Memory B cell (primary cell): ENCODE measurements around the gene MLLT3.

Experiments used
- ATAC-seq: fragments of 150-1000 bp; cut with Tn5 transposase; 2 replicates; pipeline ENCODE4 v1.10.0; 2021; ENCODE audit warnings: low read depth, mild to moderate bottlenecking, moderate library complexity
- DNase-seq, 2 donors: peaks; one replicate each; pipeline ENCODE4 v3.0.0; 2022; ENCODE audit warnings: low spot score in 2 of 2
- H3K27ac Mint-ChIP-seq: one replicate; pipeline ENCODE4 v1.8.0; 2022; ENCODE audit warnings: mild to moderate bottlenecking, moderate library complexity, mixed read lengths
- H3K27me3 Mint-ChIP-seq: one replicate; pipeline ENCODE4 v1.8.0; 2022; ENCODE audit warnings: mixed read lengths
- H3K36me3 Mint-ChIP-seq: one replicate; pipeline ENCODE4 v1.8.0; 2022; ENCODE audit warnings: mild to moderate bottlenecking, mixed read lengths
- H3K4me1 Mint-ChIP-seq: one replicate; pipeline ENCODE4 v1.8.0; 2022; ENCODE audit warnings: mixed read lengths
- H3K4me3 Mint-ChIP-seq: one replicate; pipeline ENCODE4 v1.8.0; 2022; ENCODE audit warnings: mild to moderate bottlenecking, moderate library complexity, mixed read lengths
- H3K9me3 Mint-ChIP-seq: one replicate; pipeline ENCODE4 v1.8.0; 2022; ENCODE audit warnings: mixed read lengths

The MLLT3 gene

DNA sequence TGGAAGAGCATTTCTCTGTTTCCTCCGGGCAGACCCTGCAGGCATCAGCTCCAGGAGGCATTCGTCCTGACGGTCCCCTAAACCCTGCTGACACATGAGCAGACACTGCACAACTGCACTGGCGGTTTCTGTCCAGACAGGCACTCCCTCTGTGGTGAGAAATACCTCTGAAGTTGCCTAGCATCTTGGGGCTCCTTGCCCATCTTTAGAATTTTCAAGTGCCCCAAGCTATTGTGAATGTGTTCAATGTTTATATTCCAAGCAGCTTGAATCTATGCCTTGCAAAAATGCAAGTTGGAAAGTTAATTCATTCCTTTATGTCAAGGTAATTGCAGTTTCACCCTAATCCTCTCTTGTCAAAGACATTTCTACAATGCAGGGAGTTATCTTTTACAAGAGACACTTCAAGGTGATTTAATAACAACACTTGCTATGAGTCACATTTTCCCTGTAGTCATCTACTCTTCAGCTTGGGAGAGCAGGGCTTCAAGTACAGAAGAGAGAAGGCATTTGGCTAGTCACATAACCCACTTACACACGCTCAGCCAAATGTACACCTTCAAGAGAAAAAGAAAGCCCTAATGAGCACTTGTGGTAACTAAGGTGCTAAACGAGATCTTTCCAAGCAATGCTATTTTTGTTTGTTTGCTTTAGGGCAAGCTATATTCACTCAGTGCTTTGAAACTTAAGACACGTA, 302.5 kb downstream of the MLLT3 start:
- ATAC-seq: no peak
- H3K4me3 Mint-ChIP-seq: no peak overlapping the region
- no peaks in the 10 kb centered on the region for H3K27me3 Mint-ChIP-seq
- no peaks in the 10 kb centered on the region for H3K4me1 Mint-ChIP-seq
- no peaks in the 10 kb centered on the region for H3K36me3 Mint-ChIP-seq
- DNase-seq: no peak
- no peak overlapping the region for H3K27ac Mint-ChIP-seq
- H3K9me3 Mint-ChIP-seq: no peaks in the 10 kb centered on the region

DNA sequence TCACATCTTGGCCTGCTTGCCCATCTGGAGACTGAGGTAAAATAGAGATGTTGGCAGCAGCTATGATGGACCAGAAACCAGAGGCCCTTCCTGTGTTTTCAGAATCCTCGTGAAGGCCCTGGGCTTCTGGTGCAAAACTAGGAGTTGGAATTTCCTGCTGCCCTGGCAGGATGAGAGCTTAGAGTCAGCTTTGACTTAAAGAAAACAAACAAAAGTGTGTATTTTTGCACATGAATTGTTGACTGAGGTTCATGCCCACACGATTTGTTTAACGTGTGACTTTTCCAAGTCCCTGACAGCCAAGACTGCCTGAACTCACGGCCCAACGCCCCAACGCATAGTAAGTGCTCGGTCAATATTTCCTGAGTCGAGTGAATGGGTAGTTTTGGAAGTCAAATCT, 303.1 kb downstream of the MLLT3 start:
- H3K27ac Mint-ChIP-seq: no peak overlapping the region
- DNase-seq: no peak
- H3K4me1 Mint-ChIP-seq: no peaks in the 10 kb centered on the region
- no peaks in the 10 kb centered on the region for H3K27me3 Mint-ChIP-seq
- H3K9me3 Mint-ChIP-seq: no peaks in the 10 kb centered on the region
- no peak overlapping the region for H3K4me3 Mint-ChIP-seq
- no peaks in the 10 kb centered on the region for H3K36me3 Mint-ChIP-seq
- ATAC-seq: no peak

DNA sequence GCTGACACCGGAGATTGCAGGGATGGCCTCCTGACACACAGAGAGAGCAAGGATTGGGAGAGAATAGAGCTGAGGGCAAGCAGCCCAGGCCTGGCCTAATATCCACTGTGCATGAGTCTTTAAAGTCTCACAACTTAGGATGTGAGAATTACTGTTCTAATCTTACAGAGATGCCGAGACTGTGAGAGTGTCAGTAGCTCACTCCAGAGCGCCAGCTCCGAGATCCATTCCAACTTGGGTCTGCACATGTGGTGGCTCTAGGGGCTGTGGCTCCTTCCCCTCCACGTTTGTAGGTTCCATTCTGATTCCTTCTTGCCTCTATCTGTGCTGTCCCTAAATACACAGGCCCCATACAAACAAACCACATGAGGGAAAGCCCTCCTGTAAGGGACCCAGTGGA, 304.6 kb downstream of the MLLT3 start:
- no peaks in the 10 kb centered on the region for H3K4me1 Mint-ChIP-seq
- no peak for ATAC-seq
- no peaks in the 10 kb centered on the region for H3K9me3 Mint-ChIP-seq
- H3K27me3 Mint-ChIP-seq: peaks cover 1% of the 10 kb centered on the region
- no peak for DNase-seq
- no peak overlapping the region for H3K4me3 Mint-ChIP-seq
- no peak overlapping the region for H3K27ac Mint-ChIP-seq
- H3K36me3 Mint-ChIP-seq: no peaks in the 10 kb centered on the region

DNA sequence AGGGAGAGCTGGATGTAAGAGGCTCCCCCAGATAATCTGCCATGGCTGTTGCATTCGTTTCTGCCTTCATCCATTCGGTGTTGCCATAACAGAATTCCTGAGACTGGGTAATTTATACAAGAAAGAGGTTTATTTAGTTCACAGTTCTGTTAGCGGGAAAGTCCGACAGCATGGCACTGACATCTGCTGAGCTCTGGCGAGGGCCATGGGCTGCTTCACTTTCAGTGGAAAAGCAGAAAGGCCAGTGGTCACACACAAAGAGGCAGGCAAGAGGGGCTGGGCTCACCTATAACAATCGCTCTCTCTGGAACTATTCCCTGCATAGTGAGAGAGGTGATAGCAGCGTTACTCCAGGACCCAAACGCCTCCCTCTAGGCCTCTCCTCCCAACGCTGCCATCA, 305.9 kb downstream of the MLLT3 start:
- no peaks in the 10 kb centered on the region for H3K4me1 Mint-ChIP-seq

DNA sequence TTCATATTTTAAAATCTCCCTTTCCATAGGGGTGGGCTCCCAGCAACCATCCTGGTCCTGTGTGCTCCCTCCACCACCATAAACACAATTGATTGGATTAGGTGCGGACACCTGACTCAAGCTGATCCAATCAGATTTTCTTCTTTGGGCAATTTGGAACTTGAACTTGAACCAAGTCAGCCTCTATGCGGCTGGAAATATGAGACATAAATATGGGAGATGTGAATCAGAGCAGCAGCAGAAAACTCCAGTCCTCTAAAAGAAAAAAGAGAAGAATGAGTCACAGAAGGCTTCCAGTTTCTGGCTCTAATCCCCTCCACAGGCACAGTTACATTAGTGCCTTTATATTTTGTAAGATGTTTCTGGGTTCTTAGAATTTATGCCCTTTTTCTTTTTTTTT, 306.6 kb downstream of the MLLT3 start:
- no peaks in the 10 kb centered on the region for H3K9me3 Mint-ChIP-seq
- H3K27ac Mint-ChIP-seq: no peak overlapping the region
- ATAC-seq: no peak
- H3K4me1 Mint-ChIP-seq: no peaks in the 10 kb centered on the region
- H3K36me3 Mint-ChIP-seq: no peaks in the 10 kb centered on the region
- peaks cover 3% of the 10 kb centered on the region for H3K27me3 Mint-ChIP-seq
- DNase-seq: no peak
- no peak overlapping the region for H3K4me3 Mint-ChIP-seq

More for the DNA sequence above, 305.9 kb downstream of the MLLT3 start:
- Mint-ChIP-seq H3K9me3 (no peaks in the 10 kb centered on the region), H3K36me3 (no peaks in the 10 kb centered on the region), H3K27me3 (peaks cover 3% of the 10 kb centered on the region), H3K4me3 (no peak overlapping the region), H3K27ac (no peak overlapping the region)
- ATAC-seq: no peak
- DNase-seq: no peak

DNA sequence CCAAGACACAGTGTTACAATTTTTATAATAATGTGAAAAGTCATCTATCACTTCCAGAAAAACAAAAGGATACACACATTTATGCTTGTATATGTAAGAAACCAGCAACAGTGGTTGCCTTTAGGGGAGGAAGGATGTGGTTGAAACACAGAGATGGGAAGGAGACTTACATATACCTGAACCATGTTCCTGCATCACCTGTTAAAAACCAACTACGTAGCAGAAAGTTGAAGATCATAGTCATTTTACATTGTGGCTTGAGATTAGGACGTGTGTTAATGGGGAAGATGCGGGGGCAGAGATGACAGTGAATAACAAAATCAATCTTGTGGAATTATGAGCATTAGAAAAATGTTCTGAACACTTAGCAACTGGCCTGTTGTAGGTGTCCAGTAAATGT, 307.3 kb downstream of the MLLT3 start:
- ATAC-seq: no peak
- Mint-ChIP-seq H3K4me3 (no peak overlapping the region), H3K36me3 (no peaks in the 10 kb centered on the region), H3K27me3 (peaks cover 3% of the 10 kb centered on the region), H3K27ac (no peak overlapping the region), H3K4me1 (no peaks in the 10 kb centered on the region), H3K9me3 (no peaks in the 10 kb centered on the region)
- DNase-seq: no peak

DNA sequence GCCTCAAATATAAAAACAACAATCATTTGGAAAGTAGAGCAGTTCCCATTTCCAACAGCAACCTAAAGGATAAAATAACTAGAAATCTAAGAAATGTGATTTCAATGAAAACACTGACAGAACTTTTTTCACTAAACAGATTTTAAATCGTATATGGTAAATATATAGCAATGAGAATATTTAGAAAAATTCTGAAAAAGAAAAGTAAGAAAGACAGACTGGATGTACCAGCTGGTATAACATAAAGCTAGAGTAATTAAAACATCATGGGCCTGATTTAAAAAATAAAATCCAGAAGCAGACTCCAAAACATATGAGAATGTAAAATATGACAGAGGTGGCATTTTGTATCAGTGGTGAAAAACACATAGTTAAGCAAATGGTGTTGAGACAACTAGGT, 308.9 kb downstream of the MLLT3 start:
- Mint-ChIP-seq H3K4me1 (no peaks in the 10 kb centered on the region), H3K27ac (no peak overlapping the region), H3K4me3 (no peak overlapping the region), H3K9me3 (no peaks in the 10 kb centered on the region), H3K27me3 (peaks cover 3% of the 10 kb centered on the region), H3K36me3 (no peaks in the 10 kb centered on the region)
- ATAC-seq (no peak), DNase-seq (no peak)

DNA sequence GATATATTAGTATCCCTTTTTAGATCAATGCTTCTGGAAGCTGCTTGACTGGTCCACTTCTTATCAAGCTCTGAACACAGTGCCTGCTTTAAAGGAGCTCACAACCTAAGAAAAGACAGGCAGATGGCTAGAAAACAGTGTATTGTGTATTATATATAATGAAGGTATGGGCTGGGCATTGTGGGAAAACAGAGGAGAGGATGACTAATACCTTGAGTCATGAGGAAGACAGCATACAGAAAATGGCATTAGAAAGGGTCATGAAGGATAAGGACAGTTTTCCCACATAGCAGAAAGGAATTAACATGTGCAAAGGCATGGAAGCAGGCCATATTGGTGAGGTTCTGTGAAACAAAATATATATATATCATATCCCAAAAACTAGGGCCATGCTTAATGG, 309.6 kb downstream of the MLLT3 start:
- ATAC-seq (no peak), DNase-seq (no peak)
- no peaks in the 10 kb centered on the region for H3K4me1 Mint-ChIP-seq
- no peaks in the 10 kb centered on the region for H3K36me3 Mint-ChIP-seq
- H3K27ac Mint-ChIP-seq: no peak overlapping the region
- H3K4me3 Mint-ChIP-seq: no peak overlapping the region
- no peaks in the 10 kb centered on the region for H3K9me3 Mint-ChIP-seq
- H3K27me3 Mint-ChIP-seq: peaks cover 3% of the 10 kb centered on the region

DNA sequence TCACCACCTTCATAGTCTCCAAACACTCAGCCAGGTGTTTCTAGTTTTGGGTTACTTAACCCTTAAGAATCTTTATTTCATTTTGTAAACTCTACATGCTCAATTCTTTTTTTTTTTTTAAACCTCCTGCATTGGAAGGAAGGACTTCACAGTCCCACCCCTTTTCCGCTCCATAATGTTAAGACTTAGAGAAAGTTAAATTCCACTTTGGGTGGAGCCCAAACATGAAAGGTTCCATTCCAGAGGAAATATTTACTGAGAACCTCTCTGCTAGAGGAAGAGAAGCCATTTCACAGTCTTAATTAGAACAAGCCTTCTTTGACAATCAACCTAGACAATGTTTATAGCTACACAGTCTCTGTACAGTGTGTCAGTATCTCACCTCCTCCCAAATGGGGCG, 312.3 kb downstream of the MLLT3 start:
- peaks cover 3% of the 10 kb centered on the region for H3K27me3 Mint-ChIP-seq
- no peaks in the 10 kb centered on the region for H3K36me3 Mint-ChIP-seq
- H3K4me3 Mint-ChIP-seq: no peak overlapping the region
- H3K9me3 Mint-ChIP-seq: no peaks in the 10 kb centered on the region
- no peaks in the 10 kb centered on the region for H3K4me1 Mint-ChIP-seq
- ATAC-seq: no peak
- no peak overlapping the region for H3K27ac Mint-ChIP-seq
- DNase-seq: no peak

DNA sequence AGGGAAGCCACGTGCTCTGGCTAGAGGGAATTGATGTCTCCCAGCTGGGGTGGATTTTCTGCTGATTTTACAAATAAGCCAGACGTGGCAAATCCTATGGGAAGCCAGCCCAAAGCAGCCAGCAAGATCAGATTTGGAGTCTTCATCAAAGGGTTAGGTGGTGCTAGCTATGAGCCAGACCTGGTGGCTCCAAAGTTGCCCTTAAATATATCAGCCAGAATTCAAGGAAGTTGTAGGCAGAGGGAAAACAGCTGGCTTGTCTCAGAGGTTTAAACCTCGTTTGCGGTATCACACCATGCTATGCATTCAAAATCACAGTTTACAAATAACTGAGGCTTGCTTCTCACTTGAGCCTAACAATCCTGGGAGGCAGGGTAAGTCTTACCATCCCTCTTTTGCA, 313.2 kb downstream of the MLLT3 start:
- Mint-ChIP-seq H3K27ac (no peak overlapping the region), H3K4me3 (no peak overlapping the region), H3K27me3 (peaks cover 3% of the 10 kb centered on the region), H3K4me1 (no peaks in the 10 kb centered on the region), H3K9me3 (no peaks in the 10 kb centered on the region), H3K36me3 (no peaks in the 10 kb centered on the region)
- no peak for DNase-seq
- no peak for ATAC-seq

DNA sequence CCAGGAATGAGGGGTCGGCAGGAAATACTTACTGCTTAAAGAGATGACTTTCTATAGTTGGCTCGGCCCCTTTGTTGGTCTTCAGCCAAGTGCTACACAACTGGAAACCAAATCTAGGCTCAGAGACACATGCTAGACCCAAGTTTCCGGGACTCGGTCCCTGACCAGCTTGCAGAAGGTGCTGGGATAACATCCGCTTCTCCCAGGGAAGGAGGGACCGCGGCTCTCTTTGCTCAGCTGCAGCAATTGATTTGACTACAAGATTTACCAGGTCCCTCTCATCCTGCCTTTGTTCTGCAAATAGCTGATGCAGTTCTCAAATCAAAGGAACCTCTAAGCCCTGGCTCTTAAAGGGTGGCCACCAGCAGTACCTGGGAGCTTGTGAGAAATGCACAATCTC, 314.7 kb downstream of the MLLT3 start:
- ATAC-seq (no peak), DNase-seq (no peak)
- Mint-ChIP-seq H3K36me3 (no peaks in the 10 kb centered on the region), H3K9me3 (no peaks in the 10 kb centered on the region), H3K4me1 (no peaks in the 10 kb centered on the region), H3K4me3 (no peak overlapping the region), H3K27me3 (peaks cover 2% of the 10 kb centered on the region), H3K27ac (no peak overlapping the region)

DNA sequence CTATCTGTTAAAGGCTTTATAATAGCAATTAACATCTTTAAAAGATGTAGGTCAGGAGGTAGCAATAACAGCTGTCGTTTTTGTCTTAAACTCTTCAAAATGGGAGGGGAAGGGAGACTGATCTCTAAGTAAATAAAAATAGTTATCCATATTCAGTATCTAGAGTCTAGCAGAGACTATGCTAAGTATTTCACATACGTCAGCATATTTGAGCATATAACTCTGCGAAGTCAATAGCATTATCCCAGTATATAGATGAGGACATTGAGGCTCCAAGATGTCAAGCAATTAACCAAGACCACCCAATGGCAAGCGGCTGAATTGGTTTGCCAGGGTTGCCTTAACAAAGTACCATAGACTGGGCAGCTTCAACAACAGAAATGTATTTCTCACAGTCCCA, 316.8 kb downstream of the MLLT3 start:
- Mint-ChIP-seq H3K9me3 (no peaks in the 10 kb centered on the region), H3K4me1 (no peaks in the 10 kb centered on the region), H3K36me3 (no peaks in the 10 kb centered on the region), H3K27ac (no peak overlapping the region), H3K27me3 (peaks cover 3% of the 10 kb centered on the region), H3K4me3 (no peak overlapping the region)
- DNase-seq: no peak
- ATAC-seq: no peak

DNA sequence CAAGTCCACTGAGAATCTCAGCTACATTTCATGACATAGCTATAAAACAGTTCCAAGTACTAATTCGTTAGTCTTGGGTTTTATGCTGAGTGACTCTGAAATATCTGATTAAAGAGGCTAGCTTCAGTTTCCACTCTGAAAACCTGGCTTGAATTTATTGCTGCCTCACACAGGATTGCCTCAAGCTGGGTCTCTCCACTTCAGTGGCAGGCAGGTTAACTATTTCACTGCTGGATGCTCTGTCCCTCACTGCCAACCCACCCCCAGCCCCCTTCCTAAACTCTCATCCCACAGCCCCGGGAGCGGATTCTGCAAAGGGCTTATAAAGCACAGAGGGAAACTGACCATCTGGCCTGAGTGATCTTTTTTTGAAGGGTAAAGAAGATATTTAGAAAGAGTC, 318.3 kb downstream of the MLLT3 start:
- Mint-ChIP-seq H3K4me1 (no peaks in the 10 kb centered on the region), H3K9me3 (no peaks in the 10 kb centered on the region), H3K4me3 (no peak overlapping the region), H3K36me3 (no peaks in the 10 kb centered on the region), H3K27me3 (peaks cover 3% of the 10 kb centered on the region), H3K27ac (no peak overlapping the region)
- no peak for ATAC-seq
- no peak for DNase-seq

DNA sequence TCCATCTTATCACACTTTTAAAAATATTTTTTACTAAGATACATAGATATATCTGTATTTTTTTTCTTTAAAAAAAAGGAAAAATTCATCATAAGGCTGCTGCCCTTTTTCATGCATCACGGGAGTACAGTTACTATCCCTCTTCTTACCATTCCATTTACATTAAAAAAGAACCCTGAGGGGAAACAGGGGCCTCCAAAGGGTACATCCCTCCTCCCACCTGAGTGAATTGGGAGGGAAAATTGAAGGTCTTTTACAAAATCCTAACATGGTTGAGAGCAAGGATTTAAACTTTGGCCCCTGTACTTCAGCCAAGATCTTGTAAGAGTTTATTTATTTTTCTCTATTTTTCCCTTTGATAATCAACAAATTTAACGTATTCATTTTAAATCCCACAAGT, 319.2 kb downstream of the MLLT3 start:
- H3K36me3 Mint-ChIP-seq: no peaks in the 10 kb centered on the region
- no peak for ATAC-seq
- no peak for DNase-seq
- no peak overlapping the region for H3K27ac Mint-ChIP-seq
- no peaks in the 10 kb centered on the region for H3K4me1 Mint-ChIP-seq
- peaks cover 3% of the 10 kb centered on the region for H3K27me3 Mint-ChIP-seq
- H3K9me3 Mint-ChIP-seq: no peaks in the 10 kb centered on the region
- no peak overlapping the region for H3K4me3 Mint-ChIP-seq

DNA sequence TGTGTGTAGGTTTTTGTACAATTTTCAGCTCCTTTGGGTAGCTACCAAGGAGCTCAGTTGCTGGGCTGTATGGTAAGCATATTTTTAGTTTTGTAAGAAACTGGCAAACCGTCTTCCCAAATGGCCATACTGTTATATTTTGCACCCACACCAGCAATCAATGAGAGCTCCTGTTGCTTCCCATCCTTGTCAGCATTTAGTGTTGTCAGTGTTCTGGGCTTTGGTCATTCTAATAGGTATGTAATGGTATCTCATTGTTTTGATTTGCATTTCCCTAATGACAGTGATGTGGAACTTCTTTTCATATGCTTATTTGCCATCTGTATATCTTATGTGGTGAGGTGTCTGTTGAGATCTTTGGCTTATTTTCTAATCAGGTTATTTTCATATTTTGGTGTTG, 320.1 kb downstream of the MLLT3 start:
- Mint-ChIP-seq H3K9me3 (no peaks in the 10 kb centered on the region), H3K4me1 (no peaks in the 10 kb centered on the region), H3K27ac (no peak overlapping the region), H3K36me3 (no peaks in the 10 kb centered on the region), H3K27me3 (peaks cover 3% of the 10 kb centered on the region), H3K4me3 (no peak overlapping the region)
- ATAC-seq (no peak), DNase-seq (no peak)
